ENCODE data around the gene WDR82.

The WDR82 gene

GRCh38 chr3:52238193-52238760, 40.2 kb downstream of the WDR82 start:
- TF ChIP-seq, protein P1, sequence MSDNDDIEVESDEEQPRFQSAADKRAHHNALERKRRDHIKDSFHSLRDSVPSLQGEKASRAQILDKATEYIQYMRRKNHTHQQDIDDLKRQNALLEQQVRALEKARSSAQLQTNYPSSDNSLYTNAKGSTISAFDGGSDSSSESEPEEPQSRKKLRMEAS (IDR thresholded peaks at IDR 0.05; ENCODE audit: low read depth, low read length): peak; percentile 64; the same call in 1 of the 2 replicates
- TF ChIP-seq CTCF (IDR thresholded peaks at IDR 0.05; ENCODE audit: low read depth, low read length): no peak
- peak overlapping the region; percentile 99 for H3K4me3 ChIP-seq (ENCODE audit: low read depth, low read length)
- DNase-seq (ENCODE audit: low read depth): no peak

DNA sequence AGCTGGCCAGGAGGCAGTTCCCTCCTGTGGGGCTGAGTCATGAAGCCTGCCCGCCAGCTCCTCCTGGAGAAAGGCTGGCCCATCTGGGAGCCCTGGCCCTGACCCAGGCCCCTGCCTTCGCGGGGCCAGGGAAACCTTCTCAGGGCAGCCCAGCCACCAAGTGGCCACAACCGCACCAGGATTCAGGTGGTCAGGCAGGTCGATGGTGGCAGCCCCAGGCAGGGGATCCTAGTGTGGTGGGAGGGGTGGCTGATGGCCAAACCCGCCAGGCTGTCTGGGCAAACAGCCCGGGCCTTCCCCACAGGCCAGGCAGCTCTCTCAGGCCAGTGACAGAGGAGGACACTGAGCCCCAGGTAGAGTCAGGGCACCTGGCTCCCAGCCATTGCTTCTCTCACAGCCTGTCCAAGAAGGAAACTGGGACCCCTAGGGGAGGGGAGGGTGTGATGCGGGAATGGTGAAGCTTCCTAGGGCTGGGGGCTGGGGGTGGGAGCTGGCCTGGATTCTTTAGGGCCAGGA, 40.7 kb downstream of the WDR82 start:
- peak overlapping the region; percentile 99 for H3K4me3 ChIP-seq (ENCODE audit: low read depth, low read length)
- TF ChIP-seq POLR2A (IDR thresholded peaks at IDR 0.05; ENCODE audit: extremely low read depth, insufficient read length): no peak
- TF ChIP-seq CTCF (IDR thresholded peaks at IDR 0.05; ENCODE audit: low read depth, low read length): no peak
- no peak for TF ChIP-seq MYC (IDR thresholded peaks at IDR 0.05; ENCODE audit: low read depth, low read length)
- TF ChIP-seq, protein P1 (IDR thresholded peaks at IDR 0.05; ENCODE audit: low read depth, low read length): no peak
- DNase-seq (ENCODE audit: low read depth): peak; percentile 77

DNA sequence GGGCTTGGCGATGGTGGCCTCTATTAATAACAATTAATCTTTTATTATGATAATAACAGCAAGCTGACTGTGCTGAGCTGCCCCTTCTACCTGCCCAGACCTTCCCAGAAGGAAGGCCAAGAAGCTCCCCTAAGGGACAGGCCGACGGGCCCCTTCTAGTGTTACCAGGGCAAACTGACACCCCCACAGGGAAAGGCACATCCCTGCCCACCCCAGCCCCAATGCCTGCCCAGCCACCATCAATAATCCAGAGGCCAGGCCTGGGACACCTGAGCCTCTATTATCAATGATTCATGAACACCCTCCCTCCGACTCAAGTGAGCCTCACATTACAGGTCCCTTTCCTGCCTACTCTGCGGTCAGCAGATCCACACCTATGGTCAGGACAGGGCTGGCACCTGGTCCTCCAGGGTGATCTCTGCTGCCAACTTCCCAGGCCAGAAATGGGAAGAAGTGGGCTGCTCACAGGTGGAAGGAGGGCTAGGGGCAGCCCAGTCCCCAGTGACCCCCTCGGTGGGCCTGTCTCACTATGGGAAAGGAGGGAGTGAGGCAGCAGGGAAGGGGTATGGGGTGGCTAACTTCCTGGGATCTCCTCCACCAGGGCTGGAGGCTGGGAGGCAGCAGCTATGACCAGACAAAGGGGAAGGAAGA, 41.3 kb downstream of the WDR82 start:
- TF ChIP-seq, protein P1 (IDR thresholded peaks at IDR 0.05; ENCODE audit: low read depth, low read length): no peak
- TF ChIP-seq CTCF (IDR thresholded peaks at IDR 0.05; ENCODE audit: low read depth, low read length): no peak
- TF ChIP-seq MYC (IDR thresholded peaks at IDR 0.05; ENCODE audit: low read depth, low read length): no peak
- no peak for TF ChIP-seq POLR2A (IDR thresholded peaks at IDR 0.05; ENCODE audit: extremely low read depth, insufficient read length)
- H3K4me3 ChIP-seq (ENCODE audit: low read depth, low read length): peak overlapping the region; percentile 34
- no peak for DNase-seq (ENCODE audit: low read depth)

DNA sequence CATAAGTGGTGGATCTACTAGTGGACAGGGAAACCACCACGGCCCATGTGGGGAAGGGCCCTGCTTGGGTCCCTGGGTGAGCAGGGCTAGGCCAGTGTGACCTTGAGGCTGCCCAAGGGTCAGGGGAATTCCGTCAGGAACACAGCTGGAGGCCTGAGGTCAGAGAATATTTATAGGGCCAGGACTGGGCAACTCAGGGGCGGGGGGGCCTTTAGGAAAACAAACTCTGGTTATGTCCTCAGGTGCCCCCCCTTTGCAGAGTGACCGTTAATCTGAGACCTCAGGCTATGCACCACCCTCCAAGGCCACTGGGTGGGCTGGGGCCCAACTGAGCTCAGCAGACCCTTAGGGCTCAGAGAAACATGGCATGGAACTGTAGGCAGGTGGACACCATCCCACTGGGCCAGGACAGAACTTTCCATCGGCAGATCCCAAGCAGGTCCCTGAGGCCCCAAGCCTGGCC, 42.0 kb downstream of the WDR82 start:
- DNase-seq (ENCODE audit: low read depth): no peak
- TF ChIP-seq MYC (IDR thresholded peaks at IDR 0.05; ENCODE audit: low read depth, low read length) (no peak), CTCF (IDR thresholded peaks at IDR 0.05; ENCODE audit: low read depth, low read length) (no peak), POLR2A (IDR thresholded peaks at IDR 0.05; ENCODE audit: extremely low read depth, insufficient read length) (no peak)
- TF ChIP-seq, protein P1 (IDR thresholded peaks at IDR 0.05; ENCODE audit: low read depth, low read length): no peak
- H3K4me3 ChIP-seq (ENCODE audit: low read depth, low read length): no peak overlapping the region

GRCh38 chr3:52234516-52235447, 43.7 kb downstream of the WDR82 start:
- no peak for DNase-seq (ENCODE audit: low read depth)
- no peak overlapping the region for H3K4me3 ChIP-seq (ENCODE audit: low read depth, low read length)
- TF ChIP-seq CTCF (IDR thresholded peaks at IDR 0.05; ENCODE audit: low read depth, low read length): no peak
- TF ChIP-seq, protein P1 (IDR thresholded peaks at IDR 0.05; ENCODE audit: low read depth, low read length): no peak
- TF ChIP-seq MYC (IDR thresholded peaks at IDR 0.05; ENCODE audit: low read depth, low read length): no peak
- no peak for TF ChIP-seq POLR2A (IDR thresholded peaks at IDR 0.05; ENCODE audit: extremely low read depth, insufficient read length)
